HG02938 (cell line): ENCODE data around the gene ZNF215.
"Not testable (repeated sequence)": the region's sequence is repeated elsewhere in the genome, so short reads cannot be mapped to it uniquely, and the experiment has no call there.

Experiments
- ATAC-seq: cut with Tn5 transposase; IDR thresholded peaks from one replicate; pipeline ENCODE4 v1.9.1; 2021; ENCODE audit warnings: mild to moderate bottlenecking, moderate library complexity; ENCODE audit not compliant: unreplicated experiment

The ZNF215 gene

DNA sequence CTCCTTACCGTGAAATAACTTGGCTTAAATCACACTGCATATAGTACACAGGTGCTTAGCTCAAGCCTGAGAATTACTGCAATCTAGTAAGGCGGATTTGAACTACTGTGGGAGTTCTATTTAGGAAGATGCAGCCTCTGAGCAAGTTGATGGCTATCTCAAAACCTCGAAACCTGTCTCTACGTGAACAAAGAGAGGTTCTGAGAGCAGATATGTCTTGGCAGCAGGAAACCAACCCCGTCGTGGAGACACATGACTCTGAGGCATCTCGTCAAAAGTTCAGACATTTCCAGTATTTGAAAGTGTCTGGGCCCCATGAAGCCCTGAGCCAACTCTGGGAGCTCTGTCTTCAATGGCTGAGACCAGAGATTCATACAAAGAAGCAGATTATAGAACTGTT, 5.9 kb downstream of the ZNF215 start:
- no peak for ATAC-seq

DNA sequence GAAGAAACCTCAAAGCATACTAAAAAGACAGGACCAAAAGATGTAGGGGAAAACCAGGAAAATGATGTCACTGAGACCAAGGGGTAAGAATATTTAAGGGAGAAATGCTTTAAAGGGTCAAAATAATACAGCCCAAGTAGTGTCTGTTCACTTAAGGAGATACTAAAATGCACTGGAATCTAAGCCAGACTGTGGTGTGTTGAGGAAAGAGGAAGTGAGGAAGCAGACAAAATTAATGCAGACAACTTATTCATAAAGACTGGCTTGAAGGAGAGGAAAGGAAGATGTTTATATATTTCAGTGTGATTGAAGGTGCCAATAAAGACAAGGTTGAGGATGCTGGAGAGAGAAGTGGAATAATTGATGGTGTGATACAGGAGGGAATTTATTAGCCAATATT, 15.7 kb downstream of the ZNF215 start:
- ATAC-seq: no peak

- ATAC-seq: no peak
These were observed 16.9 kb downstream of the ZNF215 start for GRCh38 chr11:6943131-6943530.

DNA sequence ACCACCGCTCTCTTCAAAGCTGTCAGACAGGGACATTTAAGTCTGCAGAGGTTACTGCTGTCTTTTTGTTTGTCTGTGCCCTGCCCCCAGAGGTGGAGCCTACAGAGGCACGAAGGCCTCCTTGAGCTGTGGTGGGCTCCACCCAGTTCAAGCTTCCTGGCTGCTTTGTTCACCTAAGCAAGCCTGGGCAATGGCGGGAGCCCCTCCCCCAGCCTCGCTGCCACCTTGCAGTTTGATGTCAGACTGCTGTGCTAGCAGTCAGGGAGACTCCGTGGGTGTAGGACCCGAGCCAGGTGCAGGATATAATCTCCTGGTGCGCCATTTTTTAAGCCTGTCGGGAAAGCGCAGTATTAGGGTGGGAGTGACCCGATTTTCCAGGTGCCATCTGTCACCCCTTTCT, 28.0 kb downstream of the ZNF215 start:
- ATAC-seq: not testable (repeated sequence)

DNA sequence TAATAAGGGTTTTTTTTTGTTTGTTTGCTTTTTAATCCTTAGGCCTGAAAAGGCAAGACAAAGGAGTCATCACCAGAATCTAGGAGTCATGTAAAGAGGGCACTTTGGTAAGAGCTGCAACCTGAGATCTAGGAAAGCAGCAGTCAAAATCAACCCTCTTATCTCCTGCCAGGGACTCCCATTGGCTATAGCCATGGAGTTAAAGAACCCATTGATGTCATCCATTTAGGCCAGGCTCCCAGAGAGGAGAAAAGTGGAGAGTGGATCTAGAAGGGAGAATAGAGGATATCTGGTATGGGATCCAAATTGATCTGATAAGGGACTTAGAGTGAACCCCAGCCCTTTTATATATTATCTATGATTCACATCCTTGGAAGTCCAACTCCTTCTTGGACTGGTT, 35.9 kb downstream of the ZNF215 start:
- no peak for ATAC-seq

DNA sequence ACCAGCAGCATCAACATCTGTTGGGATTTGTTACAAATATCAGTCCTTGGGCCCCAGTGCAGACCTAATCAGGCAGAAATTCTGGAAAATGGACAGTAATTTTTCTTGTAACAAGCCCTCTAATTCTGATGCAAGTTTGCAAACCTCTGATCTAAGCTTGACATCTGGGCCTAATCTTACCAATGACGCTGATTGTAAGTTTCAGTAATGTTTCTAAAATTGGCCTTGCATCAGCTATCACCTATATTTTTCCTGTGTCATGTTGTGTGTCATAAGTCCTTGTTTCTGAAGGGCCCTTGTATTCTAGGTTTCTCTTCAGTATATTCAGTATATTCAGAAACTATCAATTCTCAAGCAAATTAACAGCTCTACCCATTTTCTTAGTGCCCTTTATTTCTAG, 36.4 kb downstream of the ZNF215 start:
- ATAC-seq: no peak

DNA sequence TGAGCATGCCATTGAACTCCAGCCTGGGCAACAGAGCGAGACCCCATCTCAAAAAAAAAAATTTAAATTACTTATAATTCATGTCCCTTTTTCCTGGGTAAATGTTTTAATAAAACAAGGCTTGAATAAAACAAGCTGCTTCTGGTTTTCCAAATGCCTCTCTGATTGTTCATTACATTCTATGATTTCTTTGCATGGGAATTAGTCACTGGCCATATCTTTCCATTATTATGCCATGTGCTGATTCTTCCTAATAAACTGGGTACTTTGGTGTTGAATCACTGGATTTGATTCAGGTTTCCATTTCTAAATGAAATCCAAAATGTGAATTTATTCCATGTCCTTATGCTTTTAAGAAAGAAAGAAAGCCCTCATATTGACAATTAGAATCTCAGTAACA, 42.6 kb downstream of the ZNF215 start:
- ATAC-seq: no peak

GRCh38 chr11:6969854-6970253, 43.6 kb downstream of the ZNF215 start:
- not testable (repeated sequence) for ATAC-seq

- ATAC-seq: no peak
These were observed 53.1 kb downstream of the ZNF215 start for GRCh38 chr11:6979365-6979764.

- no peak for ATAC-seq
These were observed 60.3 kb downstream of the ZNF215 start for GRCh38 chr11:6986487-6986886.

DNA sequence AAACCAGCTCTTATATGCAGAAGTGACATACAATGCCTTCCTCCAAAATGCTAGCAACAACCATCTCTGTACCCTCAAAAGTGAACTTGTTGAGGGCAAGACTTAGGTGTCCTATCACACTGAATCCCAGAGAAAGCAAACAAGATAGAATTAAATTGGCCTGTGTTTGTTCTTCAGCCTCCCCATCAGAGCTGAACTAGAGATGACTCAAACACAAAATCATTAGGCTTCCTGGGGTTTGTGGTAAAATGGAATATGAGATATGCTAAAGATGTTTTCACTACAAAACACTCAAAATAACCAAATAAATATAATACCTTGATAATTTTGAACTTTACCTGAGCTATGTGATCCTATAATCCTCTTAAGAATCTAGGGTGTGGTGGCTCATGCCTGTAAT, 62.3 kb downstream of the ZNF215 start:
- no peak for ATAC-seq

DNA sequence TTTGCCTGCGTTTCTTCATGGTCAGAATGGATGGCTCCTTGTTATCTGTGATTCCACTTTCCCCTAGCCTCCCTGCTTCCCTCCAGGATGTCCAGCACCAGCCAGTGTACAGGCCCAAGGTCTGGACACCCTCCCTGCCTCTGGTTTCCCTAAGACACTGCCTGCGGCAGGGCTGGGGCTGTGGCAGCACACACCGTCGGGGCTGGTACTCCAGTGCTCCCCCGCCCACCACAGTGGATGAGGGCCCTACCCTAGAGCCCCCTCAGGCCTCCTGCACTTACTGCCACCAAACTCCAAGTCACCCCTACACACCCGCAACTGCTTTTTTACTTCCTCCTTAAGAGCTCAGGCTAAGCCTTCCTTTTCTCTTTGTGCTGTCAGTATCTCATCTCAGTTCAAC, 65.0 kb downstream of the ZNF215 start:
- ATAC-seq: no peak

- ATAC-seq: no peak
These were observed 65.8 kb downstream of the ZNF215 start for GRCh38 chr11:6992026-6992425.

- no peak for ATAC-seq
These were observed 66.5 kb downstream of the ZNF215 start for GRCh38 chr11:6992457-6993417.

- no peak for ATAC-seq
These were observed 69.5 kb downstream of the ZNF215 start for GRCh38 chr11:6995703-6996102.

GRCh38 chr11:7004482-7004881, 78.3 kb downstream of the ZNF215 start:
- ATAC-seq: peak; percentile 65
